NCI-H345 treated with DMSO at 0.1 percent for 48 hours (cell line): Measurements from ENCODE around the gene PGK2.
"Not testable (repeated sequence)": the region's sequence is repeated elsewhere in the genome, so short reads cannot be mapped to it uniquely, and the experiment has no call there.

Experiments used
- DNase-seq: peaks from one replicate; lab custom pipeline; 2025; ENCODE audit not compliant: unreplicated experiment; lab: John Stamatoyannopoulos, UW

Gene PGK2

DNA sequence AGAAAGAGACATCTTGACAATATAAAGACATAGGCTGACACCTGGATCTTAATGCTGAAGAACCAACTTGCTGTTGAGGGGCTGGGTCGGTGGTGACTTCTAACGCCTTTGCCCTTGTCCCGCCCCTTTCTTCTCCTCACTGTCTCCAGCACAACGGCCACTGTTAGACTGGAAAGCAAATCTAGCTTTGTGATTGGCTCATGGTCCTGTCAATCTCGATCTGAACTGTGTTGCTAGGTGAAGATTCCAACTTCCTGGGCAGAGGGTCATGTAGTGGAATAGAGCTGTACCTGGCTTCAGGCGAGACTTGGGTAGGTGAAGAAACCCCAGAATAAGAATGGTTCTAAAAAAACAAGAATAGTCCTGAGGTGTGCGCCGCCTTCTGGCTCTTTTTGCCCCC, at the start of gene PGK2:
Gene PGK2, minus strand, starts transcription at position 110 of the 400 bp plus-strand sequence. Its CDS starts 98 bp downstream, at position 12.
- DNase-seq, result no peak

GRCh38 chr6:49835140-49835539, 48.1 kb upstream of the PGK2 start:
- DNase-seq, result no peak

DNA sequence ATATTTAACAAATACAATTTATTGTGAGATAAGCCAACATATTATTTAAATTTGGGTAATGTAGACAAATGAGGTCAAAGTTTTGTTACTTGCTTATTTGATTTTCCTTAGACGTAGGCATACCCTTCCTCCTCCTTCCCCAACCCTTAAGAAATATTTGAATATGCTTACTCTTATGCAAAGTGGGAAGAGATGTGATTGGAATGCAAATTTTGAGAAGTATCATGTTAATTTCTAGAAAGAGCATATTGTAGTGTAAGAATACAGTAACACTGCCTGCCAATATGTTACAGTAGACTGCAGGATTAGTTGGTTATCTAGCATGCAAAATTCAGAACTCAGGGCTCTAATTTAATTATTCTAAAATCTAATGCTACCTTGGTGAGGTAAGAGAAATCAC, 46.3 kb upstream of the PGK2 start:
- DNase-seq, result no peak

- no peak for DNase-seq
Observed at GRCh38 chr6:49826743-49827406, 39.8 kb upstream of the PGK2 start.

DNA sequence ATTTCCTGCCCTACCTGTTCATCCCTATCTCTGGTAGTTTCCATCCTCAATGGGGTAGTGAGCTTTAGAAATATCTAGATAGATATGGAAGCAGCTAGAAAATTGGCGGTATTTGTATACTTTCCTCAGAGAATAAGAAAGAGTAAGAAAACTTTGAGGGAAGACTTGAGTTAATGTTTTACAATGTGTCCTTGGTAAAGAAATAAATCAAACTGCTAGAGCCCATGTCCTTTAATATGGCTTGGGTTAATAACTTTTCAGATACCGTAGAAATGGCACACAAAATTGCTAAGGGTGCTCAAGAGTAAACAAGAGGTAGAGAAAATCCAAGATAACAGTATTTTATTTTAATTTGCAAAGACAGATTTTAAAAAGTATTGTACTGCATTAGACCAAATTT, 28.1 kb upstream of the PGK2 start:
- no peak for DNase-seq

DNA sequence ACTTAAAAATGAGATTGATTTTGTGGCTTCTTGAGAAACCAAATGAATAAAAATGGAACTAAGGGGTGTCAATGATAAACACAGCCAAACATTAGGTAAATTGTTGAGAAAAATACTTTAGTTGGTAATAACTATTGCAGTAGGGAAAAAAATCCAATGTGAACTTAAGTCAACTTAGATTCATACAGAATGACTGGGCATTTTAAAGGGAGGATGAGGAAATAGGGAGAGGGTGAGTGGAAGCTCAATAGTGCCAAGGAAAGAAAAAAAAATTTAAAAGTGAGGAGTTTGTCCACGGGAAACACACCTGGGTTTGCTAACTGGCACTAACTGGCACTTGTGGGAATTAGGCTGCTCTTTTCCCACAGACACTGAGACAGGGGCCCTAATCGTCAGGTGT, 26.2 kb upstream of the PGK2 start:
- DNase-seq, result no peak

DNA sequence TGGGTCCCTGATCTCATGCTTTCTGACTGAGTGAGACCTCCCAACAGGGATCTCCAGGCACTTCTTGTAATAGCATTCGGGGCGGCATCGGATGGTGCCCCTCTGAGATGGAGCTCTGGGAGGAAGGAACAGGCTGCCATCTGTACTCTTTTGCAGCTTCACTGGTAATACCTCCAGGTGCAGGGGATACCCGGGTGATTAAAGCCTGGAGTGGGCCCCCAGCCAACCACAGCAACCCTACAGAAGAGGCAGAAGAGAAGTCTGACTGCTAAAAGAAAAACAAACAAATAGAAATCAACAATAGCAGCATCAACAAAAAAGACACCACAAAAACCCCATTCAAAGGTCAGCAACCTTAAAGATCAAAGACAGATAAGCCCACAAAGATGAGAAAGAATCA, 19.1 kb upstream of the PGK2 start:
- peak; percentile 20 for DNase-seq

GRCh38 chr6:49805246-49805645, 18.2 kb upstream of the PGK2 start:
- DNase-seq, result no peak

- no peak for DNase-seq
Observed at GRCh38 chr6:49801525-49801924, 14.4 kb upstream of the PGK2 start.

- no peak for DNase-seq
Observed at GRCh38 chr6:49799090-49799489, 12.0 kb upstream of the PGK2 start.

- not testable (repeated sequence) for DNase-seq
Observed at GRCh38 chr6:49796842-49797455, 9.9 kb upstream of the PGK2 start.

GRCh38 chr6:49790341-49790740, 3.3 kb upstream of the PGK2 start:
- no peak for DNase-seq

DNA sequence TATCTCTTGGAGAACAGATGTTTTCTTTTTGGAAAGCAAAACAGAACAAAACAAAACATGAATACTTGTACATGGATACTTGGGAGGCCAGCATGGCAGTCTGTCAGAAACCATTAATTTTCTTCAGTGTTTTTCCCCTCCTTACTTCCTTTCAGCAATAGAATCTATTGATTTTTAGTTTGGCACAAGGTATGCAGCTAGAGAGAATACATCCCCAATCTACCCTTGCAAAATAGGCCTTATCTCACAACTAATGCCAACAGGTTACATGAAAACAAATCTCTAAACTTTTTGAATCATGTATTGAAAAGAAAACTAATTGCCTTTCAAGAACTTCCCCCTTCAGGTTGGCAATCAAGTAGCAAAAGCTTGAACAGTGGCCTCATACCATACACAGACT, 2.8 kb downstream of the PGK2 start:
- DNase-seq, result no peak

GRCh38 chr6:49782725-49783124, 4.4 kb downstream of the PGK2 start:
- no peak for DNase-seq

DNA sequence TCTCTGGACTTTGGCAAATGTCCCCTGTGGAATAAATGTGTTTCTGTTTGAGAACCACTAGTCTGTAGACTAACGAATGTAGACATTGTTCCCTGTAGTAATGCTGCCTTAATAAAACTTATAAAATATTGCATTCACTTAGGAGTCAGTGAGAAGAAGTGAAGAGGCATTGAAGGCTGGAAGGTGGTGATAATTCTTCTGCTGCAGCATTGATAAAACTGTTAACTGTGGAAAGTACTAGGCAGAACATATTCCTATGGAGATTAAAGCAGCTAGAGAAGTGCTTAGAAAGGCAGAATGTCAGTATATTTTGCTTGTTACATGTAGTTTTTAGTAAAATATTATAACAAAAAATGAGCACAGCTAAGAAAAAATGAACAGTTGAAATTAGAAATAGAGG, 4.8 kb downstream of the PGK2 start:
- no peak for DNase-seq

DNA sequence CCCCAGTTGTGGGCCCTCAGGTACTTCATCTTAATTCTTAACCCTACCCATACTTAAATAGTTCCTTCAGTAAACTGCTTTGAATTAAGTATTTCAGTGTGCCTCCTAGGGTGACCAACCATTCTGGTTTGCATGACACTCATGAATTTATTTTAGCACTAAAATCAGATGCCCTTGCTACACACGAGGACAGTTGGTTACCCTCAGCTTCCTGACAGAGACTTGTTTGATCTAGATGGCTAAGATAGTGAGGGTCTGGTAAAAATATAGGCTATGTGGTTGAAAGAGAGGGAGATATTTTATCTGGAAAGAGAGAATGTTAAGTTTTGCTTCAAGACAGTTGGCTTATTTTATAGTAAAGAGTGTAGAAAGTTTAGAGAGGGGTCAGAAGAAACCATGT, 10.6 kb downstream of the PGK2 start:
- DNase-seq, result no peak

DNA sequence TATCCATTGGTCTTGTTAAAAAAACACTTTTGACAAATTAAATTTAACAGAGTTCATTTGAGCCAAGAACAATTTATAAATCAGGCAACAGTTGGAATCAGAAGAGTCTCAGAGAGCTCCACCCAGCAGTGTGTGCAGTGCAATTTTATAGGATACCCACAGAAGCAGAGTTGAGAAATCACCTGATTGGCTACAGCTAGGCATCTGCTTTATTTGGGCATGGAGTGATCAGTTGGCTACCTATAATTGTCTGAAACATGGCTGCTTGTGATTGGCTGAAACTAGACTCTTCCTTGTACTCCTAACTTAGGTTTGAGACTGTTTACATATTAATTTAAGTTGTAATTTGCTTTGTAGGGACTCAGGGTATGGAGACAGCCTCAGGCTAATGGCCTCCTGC, 12.0 kb downstream of the PGK2 start:
- no peak for DNase-seq

DNA sequence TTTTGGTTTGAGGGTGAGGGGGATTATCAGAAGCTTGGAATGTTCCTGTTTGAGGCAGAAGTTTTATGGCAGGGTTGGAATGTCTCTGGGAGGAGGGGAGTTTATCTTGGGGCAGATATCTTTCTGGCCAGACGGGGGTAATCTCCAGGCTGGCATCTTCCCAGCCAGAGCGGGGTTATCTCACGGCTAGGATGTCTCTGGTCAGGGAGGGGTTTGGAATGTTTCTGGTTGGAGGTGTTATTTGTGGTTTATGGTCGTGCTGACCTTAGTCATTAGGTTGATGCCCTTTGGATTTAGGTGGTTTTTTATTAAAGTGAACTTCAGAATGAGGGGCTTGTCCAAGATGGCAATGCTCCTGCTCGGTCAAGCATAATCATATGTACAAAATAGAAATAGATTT, 14.8 kb downstream of the PGK2 start:
- no peak for DNase-seq

- DNase-seq, result no peak
Observed at GRCh38 chr6:49766762-49767161, 20.3 kb downstream of the PGK2 start.

DNA sequence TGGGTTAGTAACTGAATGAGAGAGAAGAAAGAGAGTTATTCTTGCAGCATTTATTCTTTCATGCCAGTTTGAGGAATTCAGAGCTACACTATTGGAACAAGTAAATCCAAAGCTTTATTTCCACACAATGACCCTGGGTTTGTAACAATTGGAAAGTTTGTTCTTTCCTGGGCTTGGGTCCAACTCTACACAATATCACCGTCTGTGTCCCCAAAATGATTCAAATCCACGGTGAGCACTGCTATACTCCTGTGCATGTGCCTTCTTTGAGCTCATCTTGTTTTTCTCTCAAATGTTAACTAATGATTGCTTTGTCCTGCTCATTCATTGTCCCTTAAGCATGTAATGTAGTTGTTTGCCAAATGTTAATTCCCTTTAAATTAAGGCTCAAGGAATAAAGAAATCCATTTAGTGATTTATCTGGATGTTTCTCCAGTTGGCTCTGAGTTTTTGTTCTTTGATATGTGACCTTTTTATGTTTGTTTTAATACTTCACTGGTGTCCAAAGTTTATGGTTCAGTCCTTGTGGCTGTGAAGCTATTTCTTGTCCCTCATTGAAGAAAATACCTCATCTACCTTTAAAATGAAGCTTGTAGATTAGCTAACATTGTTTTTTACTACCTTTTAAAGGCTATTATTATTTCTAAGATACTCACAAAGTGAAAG, 22.4 kb downstream of the PGK2 start:
- DNase-seq, result no peak

DNA sequence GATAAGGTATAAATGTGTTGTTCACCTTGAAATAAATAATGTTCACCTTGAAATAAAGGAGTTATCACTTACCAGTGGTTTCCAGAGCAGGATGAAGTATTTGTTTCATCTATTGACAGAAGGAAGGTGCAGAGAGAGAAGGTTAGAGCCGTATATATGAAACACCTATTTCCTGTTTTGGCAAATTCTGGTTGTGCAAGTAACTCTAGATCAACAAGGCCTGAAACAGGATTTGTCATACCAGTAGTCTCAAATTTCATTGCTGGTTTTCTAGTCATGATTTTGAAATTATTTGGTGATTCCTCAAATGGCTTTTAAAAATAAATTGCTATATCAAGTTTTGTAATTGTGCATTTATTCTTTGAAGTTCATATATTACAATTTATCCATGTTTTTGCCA, 42.8 kb downstream of the PGK2 start, which contains the start of gene CRISP3:
Gene CRISP3, minus strand, starts transcription at position 130 of the 400 bp plus-strand sequence. Its CDS starts 21 bp downstream, at position 109.
- no peak for DNase-seq

- DNase-seq, result no peak
Observed at GRCh38 chr6:49743429-49743828, 43.7 kb downstream of the PGK2 start.
